RKO (cell line): ENCODE measurements around the gene SRGAP3.

Experiments
- DNase-seq: peaks from one replicate; pipeline ENCODE4 v3.0.0-alpha.2; 2016; ENCODE audit warnings: low spot score

SRGAP3 gene

DNA sequence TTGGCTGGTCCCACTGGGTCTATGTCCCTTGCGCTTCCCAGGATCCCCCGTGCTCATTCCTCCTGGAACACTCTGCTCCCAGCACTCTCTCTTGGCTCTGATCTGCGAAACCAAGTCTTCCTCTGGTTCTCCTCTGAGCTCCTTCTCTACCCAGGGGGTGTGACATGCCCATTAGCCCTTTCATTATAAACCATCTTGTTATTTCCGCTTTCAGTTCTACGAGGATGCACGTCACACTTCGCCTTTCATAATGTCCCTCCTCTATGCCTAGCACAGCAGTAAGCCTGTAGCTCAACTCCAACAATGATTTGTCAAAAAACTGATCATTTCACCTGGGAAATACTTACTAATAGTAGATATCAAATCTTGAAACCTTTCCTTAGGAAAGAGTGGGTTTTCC is 234.2 kb downstream of the SRGAP3 start:
- DNase-seq, result no peak

GRCh38 chr3:9013782-9014563 is 235.5 kb downstream of the SRGAP3 start:
- DNase-seq, result no peak

- DNase-seq, result no peak
Measured at GRCh38 chr3:9012521-9012920, 236.9 kb downstream of the SRGAP3 start.

DNA sequence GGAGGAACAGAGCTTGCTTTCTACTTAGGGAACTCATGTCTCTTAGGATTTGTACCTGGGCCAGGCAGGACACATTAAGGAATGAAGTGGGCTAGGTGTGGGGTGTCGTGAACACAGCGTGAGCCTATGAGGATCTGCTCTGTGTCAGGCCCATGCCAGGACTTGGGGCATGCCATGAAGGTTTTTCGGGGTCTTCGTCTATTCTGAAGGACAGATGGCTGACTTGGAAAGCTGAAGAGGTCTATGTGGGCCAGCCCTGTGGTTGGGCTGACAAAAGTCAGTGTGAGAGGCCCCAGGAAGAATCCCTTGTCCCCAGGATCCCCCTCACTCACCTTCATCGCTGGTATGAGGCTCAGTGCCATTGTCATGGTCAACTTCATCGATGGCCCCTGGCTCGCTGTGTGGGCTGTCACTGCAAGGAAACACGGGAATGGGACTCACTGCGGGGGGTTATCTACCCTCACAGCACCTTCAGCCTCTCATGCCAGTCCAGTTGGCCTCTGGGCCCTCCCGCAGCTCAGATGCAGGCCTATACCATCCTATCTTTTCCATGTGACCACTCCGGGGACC is 239.4 kb downstream of the SRGAP3 start:
- no peak for DNase-seq

DNA sequence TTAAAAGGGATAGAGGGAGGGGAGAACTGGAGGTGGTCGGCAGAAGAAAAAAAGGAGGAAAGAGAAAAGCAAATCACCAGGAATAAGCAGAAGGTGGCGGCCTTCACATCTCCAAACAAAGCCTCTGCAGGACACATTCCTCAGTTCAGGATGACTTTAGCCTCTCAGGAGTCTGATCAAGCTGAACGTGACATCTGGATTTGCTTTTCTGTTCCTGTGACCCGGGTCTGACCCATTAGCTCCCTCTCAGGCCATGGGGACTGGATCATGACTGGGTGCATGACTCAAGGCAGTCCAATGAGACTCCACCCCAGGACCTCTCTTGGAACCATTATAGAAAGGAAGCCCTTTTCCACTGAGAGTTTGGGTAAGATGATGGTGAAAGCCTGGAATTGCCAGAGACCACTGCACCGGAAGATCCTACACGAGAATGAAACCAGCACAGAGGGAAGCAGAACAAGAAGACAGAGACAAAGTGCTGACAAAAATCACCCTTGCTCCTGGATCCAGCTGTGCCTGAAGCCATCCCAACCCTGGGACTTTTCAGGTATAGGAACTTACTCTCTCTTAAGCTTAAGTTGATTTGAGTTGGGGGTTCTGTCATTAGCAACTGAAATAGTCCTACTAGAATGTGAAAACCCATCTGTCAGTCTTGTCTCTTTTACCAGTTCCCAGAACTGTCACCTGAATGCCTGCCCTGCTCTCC is 240.7 kb downstream of the SRGAP3 start:
- DNase-seq, result no peak

DNA sequence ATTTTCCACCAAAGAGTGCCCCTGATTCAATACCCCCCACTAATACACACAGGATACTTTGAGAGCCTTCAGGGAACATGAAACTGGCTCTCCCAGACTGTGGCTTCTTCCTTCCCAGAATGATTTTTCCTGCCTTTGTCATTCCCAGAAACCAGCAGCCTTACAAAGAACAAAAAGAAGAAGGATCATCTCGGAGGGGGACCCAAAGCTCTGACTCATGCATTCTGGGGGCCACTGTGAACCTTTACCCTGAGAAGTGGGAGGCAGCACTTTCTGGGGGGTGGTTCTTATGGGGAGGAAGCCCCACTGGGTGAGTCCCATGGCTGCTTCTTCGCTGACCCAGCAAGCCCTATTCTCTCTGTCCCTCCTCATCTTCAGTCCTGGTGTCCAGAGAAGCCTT is 241.5 kb downstream of the SRGAP3 start:
- DNase-seq, result no peak

DNA sequence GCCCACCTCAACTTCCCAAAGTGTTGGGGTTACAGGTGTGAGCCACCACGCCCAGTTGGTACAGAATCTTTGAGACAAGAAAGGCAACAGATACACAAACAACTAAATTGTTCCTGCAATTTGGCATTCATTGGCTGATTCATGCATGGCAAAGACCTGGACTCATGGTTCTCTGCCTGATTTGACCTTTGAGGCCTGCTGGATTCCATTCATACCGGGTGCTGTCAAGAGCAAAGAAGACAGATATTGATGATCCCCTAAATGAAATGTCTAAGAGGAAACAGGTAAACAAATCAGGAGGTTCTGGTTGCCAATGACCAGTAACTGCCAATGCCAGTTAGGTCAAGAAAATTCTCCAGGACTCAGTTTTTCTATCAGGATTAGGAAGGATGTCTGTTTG is 242.2 kb downstream of the SRGAP3 start:
- DNase-seq, result no peak

- no peak for DNase-seq
Measured at GRCh38 chr3:9000041-9000440, 249.4 kb downstream of the SRGAP3 start.

GRCh38 chr3:8997151-8997550 is 252.3 kb downstream of the SRGAP3 start:
- no peak for DNase-seq

- DNase-seq, result no peak
Measured at GRCh38 chr3:8996681-8997121, 252.7 kb downstream of the SRGAP3 start.

GRCh38 chr3:8996216-8996615 is 253.2 kb downstream of the SRGAP3 start:
- no peak for DNase-seq

GRCh38 chr3:8994226-8994625 is 255.2 kb downstream of the SRGAP3 start:
- DNase-seq, result no peak

GRCh38 chr3:8993331-8993730 is 256.1 kb downstream of the SRGAP3 start:
- DNase-seq, result no peak

DNA sequence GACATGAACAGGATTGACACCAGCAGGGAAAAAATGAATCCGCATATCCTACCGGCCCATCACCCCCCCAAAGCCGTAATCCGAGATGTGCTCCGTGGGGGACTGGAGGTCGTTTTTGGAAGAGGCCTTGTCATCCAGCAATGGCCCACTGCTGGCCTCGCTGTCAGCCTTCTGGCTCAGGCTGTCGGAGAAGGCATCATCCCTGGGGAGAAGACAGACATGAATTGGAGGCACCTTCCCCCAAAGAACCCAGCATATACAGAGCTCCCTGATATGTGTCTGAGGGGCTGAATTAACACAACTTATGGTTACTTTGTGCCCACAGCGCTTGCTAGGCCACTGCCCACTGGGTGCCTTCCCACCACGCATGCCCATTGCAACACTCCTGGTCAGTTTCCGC is 256.6 kb downstream of the SRGAP3 start:
- no peak for DNase-seq

DNA sequence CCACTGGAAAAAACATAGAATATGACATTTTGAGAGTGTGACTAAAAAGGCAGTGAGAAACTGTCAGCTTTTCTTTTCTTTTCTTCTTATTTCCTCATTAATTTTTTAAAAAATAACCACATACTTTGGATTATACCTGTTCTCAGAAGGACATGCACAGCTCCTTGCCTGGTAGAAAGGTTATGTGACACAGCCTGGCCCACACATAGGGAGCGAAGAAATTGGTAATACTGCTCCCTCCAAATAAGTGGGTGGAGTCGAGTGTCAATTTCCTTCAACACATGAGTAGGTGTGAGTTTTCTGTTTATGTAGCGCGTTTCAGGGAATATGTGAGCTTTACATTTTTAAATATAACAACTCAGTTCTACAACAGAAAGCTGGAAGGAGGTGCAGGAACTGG is 257.2 kb downstream of the SRGAP3 start:
- DNase-seq, result no peak

DNA sequence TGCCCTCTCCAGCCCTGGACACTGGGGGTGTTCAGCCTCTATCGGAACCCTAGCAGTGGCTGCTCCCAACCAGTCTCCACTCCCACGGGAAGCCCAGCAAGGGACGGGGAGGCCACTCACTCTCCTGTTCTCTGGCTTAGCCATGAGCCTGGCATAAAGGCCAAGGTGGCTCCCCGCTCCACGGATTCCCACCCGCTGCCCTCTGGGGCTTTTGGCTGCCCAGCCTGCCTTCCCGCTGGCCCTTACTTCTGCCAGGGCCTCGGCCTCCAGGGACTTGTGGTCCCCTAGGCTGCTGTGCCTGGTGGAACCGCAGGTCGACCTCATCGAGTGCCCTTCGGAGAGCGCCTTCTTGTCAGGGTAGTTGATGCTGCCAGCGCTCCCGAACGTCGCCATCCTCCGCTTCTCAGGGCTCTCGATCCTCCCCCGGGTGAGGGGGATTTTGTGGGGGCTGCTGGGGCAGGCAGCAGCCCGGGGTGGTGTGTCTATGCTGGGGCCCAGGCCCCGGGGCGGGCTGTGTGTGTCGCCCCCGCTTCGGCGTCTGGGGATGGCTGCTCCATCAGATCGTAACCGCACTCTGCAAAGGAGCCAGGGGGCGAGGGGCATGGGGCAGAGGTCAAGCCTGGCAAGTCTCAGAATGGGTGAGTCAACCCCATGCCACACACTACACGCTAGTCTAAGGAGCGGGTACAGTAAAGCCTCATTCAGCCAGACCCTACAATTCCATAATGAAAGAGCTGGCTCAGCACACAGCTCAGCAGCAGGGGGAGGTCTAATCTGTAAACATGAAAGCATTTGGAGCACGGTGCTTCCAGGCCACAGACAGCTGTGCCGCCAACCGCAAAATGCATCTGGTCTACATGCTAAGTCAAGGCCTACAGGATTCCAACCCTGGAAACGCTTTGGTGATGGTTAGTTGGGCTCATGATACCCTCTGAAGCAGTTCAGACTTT is 258.9 kb downstream of the SRGAP3 start:
- DNase-seq, result no peak

- no peak for DNase-seq
Measured at GRCh38 chr3:8988791-8989558, 260.5 kb downstream of the SRGAP3 start.

- no peak for DNase-seq
Measured at GRCh38 chr3:8988384-8988655, 261.1 kb downstream of the SRGAP3 start.

DNA sequence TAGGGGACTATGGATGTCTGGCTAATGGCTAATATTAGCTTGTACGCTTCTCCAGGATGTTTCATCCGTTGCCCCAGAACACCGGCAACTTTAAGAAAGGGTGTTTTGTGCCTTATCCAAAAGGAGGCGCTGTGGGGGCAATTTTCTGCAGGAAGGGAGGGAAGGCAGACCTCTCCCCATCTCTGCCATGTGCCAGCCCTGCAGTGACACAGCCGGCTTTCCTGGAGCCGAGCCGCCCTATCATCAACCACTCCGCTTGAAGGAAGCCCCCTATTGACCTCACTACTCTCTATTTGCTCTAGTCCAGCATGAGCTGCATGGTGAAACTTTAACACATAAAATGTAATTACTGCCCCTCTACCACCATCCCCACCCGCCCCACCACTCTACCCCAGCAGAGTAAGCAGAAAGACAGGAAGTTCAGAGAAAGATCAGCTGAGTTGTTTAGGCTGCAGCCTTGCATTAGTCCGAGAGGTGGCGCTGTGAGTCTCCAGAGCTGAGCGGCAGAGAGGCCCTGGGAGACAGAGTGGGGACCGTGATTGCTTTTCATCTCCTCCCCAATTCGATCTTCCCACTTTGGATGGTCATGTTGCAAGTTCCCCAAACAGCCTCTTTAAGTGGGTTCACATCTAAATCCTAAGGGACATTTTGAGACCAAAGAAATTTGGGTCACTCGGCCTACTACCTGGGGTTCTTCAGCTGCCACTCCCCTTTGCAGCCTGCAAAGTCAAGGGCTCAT is 261.6 kb downstream of the SRGAP3 start:
- peak; percentile 45 for DNase-seq

DNA sequence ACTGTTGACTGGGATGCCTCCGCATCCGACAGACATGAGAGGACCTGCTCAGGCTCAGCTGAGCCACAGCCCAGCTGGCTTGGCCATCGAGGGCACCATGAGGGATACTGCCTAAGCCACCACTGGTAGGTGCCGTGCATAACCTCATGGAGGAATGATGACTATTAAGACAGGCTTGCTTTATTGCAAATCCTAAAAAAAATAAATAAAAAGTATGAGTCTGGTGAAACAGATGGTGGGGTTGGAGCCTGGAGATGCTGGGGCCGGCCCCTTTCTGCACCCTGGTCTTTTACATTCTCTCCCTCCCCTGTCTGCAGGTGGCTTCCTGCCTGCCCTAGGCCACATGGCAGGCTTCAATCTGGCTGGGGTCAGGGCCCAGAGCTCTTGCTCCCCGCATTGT is 262.2 kb downstream of the SRGAP3 start:
- no peak for DNase-seq

- DNase-seq, result no peak
Measured at GRCh38 chr3:8986741-8987140, 262.7 kb downstream of the SRGAP3 start.
